DOHH2 (cell line): ENCODE measurements around the gene LHX3.

Experiments used
- CTCF ChIP-seq: fragments of 200-600 bp; sonication (generic); IDR thresholded peaks from one replicate; pipeline ENCODE4 v1.5.1; 2014; ENCODE audit warnings: antibody characterized with exemption, mild to moderate bottlenecking, low read depth, low read length; ENCODE audit not compliant: poor library complexity, severe bottlenecking
- EZH2phosphoT487 ChIP-seq: fragments of 200-600 bp; sonication (generic); IDR thresholded peaks from 2 replicates; pipeline ENCODE4 v1.6.1; 2017; ENCODE audit warnings: borderline replicate concordance, mild to moderate bottlenecking, antibody characterized with exemption, low read length, moderate library complexity, mixed read lengths

DNA sequence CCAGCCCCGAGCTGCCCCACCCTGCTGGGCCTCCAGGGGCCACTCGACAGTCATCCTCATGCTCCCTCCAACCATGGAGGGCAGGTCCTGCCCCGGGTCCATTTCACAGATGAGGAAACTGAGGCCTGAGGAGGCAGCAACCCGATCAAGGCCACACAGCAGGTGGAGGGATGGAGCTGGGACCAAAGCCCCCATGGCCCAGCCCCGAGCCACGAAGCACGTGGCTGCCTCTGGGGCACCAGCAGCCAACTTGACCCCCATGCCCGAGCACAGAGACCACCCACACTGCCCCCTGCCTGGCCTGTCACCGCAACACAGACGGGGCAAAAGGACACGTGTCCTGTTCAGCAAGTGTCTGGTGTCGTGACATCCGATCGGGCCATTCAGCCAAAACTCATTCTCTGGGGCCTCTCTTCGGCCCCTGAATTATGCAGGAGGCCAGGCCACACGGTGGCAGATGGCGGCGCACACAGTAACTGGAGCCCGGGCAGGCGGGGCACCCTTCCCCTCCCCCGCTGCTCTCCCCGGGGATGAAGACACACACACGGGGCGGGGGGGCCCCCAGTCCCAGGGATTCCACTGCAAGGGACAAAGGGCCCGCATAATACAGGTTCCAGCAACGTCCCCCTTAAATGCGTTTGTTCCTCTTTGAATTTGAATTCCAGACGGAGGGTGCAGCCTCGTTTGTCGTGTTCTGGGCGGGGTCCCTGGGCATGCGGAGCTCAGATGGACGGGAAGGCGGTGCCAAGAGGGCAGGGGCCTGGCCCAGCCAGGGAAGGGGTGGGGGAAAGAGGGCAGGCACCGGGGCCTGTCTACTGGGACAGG is 56.8 kb downstream of the LHX3 start:
- no peak for TF ChIP-seq CTCF
- no peak for TF ChIP-seq EZH2phosphoT487
